Suprapubic skin (tissue), 4 donors: Measurements from ENCODE around the gene MS4A4A.

ENCODE experiments used
- EP300 ChIP-seq: sonication (generic); formaldehyde crosslinking; IDR thresholded peaks from one replicate; pipeline ENCODE4 v1.6.1; 2017; ENCODE audit warnings: antibody characterized with exemption
- POLR2A ChIP-seq, 2 donors: fragments of 450-650 bp; IDR thresholded peaks; one replicate each; pipeline ENCODE4 v1.6.1; 2017; ENCODE audit warnings: antibody characterized with exemption in 2 of 2, mild to moderate bottlenecking in 2 of 2, moderate library complexity in 2 of 2
- POLR2AphosphoS5 ChIP-seq, 3 donors: sonication (generic); formaldehyde crosslinking; IDR thresholded peaks; one replicate each; pipeline ENCODE4 v1.6.1; 2017; ENCODE audit warnings: antibody characterized with exemption in 3 of 3
- TF ChIP-seq, protein P1 (sequence below), 2 donors: fragments of 200-600 bp in 1 of 2; fragments of 450-650 bp in 1 of 2; sonication (generic) in 1 of 2; IDR thresholded peaks; one replicate each; pipeline ENCODE4 v1.5.1; 2016 to 2019; ENCODE audit warnings: antibody characterized with exemption in 2 of 2, mild to moderate bottlenecking in 1 of 2, moderate library complexity in 1 of 2

DNA sequence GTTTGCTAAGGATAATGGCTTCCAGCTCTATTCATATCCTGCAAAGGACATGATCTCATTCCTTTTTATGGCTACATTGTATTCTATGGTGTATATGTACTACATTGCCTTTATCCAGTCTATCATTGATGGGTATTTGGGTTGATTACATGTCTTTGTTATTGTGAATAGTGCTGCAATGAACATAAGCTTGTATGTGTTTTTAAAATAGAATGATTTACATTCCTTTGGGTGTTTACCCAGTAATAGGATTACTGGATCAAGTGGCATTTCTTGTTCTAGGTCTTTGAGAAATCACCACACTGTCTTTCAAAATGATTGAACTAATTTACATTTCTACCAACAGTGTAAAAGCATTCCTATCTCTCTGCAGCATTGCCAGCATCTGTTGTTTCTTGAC, 40.6 kb downstream of the MS4A4A start:
- TF ChIP-seq, protein P1, sequence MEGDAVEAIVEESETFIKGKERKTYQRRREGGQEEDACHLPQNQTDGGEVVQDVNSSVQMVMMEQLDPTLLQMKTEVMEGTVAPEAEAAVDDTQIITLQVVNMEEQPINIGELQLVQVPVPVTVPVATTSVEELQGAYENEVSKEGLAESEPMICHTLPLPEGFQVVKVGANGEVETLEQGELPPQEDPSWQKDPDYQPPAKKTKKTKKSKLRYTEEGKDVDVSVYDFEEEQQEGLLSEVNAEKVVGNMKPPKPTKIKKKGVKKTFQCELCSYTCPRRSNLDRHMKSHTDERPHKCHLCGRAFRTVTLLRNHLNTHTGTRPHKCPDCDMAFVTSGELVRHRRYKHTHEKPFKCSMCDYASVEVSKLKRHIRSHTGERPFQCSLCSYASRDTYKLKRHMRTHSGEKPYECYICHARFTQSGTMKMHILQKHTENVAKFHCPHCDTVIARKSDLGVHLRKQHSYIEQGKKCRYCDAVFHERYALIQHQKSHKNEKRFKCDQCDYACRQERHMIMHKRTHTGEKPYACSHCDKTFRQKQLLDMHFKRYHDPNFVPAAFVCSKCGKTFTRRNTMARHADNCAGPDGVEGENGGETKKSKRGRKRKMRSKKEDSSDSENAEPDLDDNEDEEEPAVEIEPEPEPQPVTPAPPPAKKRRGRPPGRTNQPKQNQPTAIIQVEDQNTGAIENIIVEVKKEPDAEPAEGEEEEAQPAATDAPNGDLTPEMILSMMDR (IDR thresholded peaks at IDR 0.05) = no peak
- TF ChIP-seq POLR2A (IDR thresholded peaks at IDR 0.05) (no peak), POLR2AphosphoS5 (IDR thresholded peaks at IDR 0.05) (no peak), EP300 (no peak)
